AG04450 (cell line): ENCODE data around the gene NUDT14. TPM values are rescaled to one million over a fixed set of nuclear protein-coding genes. Genes with fewer than 3 reads are reported as not detected.

Source experiments
- CTCF ChIA-PET: fragments of 300-600, 350-600 bp; formaldehyde crosslinking; extraction: SDS; loops from one replicate; lab custom pipeline; 2022; ENCODE audit warnings: antibody characterized with exemption, inconsistent platforms; lab: Charles Lee
- POLR2A ChIA-PET: fragments of 350-600 bp; formaldehyde crosslinking; extraction: SDS; loops from one replicate; lab custom pipeline; 2021; ENCODE audit warnings: antibody characterized with exemption, inconsistent platforms; lab: Yijun Ruan, JAX
- DNase-seq: peaks from one replicate; pipeline ENCODE4 v3.0.0-alpha.2; 2011; ENCODE audit warnings: low read depth, low spot score
- H3K27ac ChIP-seq: one replicate; pipeline ENCODE4 v1.5.1; 2012; ENCODE audit warnings: low read depth, low read length, control low read depth
- H3K27me3 ChIP-seq: one replicate; pipeline ENCODE4 v1.6.0; 2012; ENCODE audit warnings: low read length; ENCODE audit not compliant: control insufficient read depth, insufficient read depth
- H3K4me3 ChIP-seq: 2 replicates; pipeline ENCODE4 v1.5.1; 2011; ENCODE audit warnings: mild to moderate bottlenecking, low read depth, low read length, control low read depth
- H3K9me3 ChIP-seq: 2 replicates; pipeline ENCODE4 v1.5.1; 2012; ENCODE audit warnings: low read length; ENCODE audit not compliant: control insufficient read depth, insufficient read depth
- polyA plus RNA-seq: library from polyadenylated mRNA; depleted of rRNA; stranded (reverse); fragments of >200 nt; gene quantifications from 2 replicates; pipeline ENCODE4 v1.2.3, GENCODE V29; 2011
- TF ChIP-seq, protein P1 (sequence below): IDR thresholded peaks from 2 replicates; pipeline ENCODE4 v1.5.1; 2011; ENCODE audit warnings: low read depth, low read length, control low read depth, inconsistent platforms

Gene NUDT14
- polyA plus RNA-seq, 1 experiment = 7.2 TPM

DNA sequence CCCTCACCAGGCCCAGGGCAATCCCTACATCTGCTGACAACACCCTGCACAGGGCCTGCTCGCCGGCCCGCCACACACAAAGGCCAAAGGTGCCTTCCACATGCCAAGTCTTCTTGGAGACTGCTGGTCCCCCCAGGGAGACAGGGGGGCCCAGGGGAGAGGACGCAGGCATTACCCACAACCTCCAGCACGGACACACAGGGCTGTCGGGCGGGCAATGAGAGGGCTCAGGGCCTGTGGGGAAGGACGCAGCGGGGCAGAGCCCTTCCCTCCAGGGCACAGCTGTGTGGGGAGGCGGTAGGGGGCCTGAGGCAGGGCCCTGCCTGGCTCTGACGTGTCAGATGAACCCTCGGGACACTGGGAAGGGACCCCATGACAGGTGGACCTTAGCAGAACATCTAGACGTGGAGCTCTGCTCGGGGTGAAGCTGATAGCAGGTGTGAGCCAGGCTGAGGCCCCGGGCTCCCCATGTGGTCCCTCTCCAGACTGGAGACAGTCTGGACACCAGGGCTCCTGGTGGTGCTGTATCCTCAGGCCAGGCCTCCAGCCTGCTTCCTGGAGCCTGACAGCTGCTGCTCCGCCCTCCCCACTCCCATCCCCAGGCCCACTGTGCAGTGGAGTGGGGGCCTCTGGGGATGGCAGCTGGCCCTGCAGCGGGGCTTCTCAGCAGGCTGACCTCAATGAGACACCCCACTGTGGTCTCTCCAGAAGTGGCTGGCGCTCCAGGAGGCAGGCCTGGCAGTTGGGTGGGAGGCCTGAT, 31.6 kb upstream of the NUDT14 start:
- DNase-seq = no peak
- Histone ChIP-seq H3K9me3 (peaks cover 3% of the 10 kb centered on the region; the same call in 1 of the 2 replicates), H3K27ac (no peak overlapping the region), H3K4me3 (no peak overlapping the region), H3K27me3 (no peaks in the 10 kb centered on the region)
- TF ChIP-seq, protein P1, sequence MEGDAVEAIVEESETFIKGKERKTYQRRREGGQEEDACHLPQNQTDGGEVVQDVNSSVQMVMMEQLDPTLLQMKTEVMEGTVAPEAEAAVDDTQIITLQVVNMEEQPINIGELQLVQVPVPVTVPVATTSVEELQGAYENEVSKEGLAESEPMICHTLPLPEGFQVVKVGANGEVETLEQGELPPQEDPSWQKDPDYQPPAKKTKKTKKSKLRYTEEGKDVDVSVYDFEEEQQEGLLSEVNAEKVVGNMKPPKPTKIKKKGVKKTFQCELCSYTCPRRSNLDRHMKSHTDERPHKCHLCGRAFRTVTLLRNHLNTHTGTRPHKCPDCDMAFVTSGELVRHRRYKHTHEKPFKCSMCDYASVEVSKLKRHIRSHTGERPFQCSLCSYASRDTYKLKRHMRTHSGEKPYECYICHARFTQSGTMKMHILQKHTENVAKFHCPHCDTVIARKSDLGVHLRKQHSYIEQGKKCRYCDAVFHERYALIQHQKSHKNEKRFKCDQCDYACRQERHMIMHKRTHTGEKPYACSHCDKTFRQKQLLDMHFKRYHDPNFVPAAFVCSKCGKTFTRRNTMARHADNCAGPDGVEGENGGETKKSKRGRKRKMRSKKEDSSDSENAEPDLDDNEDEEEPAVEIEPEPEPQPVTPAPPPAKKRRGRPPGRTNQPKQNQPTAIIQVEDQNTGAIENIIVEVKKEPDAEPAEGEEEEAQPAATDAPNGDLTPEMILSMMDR = no peak
- ChIA-PET POLR2A (interaction anchor here (1.1 kb wide), 1 partner anchor 35 kb away, joined by 4 read pairs; the partner anchor contains the start of gene BTBD6), CTCF (no interaction called here)

DNA sequence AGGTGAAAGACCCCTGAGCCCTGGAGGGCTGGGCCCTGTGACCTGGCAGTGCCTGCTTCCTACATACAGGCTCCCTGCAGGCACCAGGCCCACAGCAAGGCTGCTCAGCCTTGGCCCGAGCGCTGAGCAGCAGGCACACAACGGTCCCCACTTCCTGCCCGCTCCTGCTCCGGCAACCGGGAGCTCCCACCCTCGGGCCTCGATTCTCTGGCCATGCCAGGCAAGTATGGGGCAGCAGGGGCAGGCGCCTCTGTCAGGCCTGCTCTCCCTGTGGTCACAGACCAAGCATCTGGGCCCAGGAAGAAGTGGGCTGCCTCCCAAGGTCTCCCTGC, 30.6 kb upstream of the NUDT14 start:
- no peak overlapping the region for H3K27ac ChIP-seq
- H3K9me3 ChIP-seq = peaks cover 3% of the 10 kb centered on the region; the same call in 1 of the 2 replicates
- TF ChIP-seq, protein P1 = no peak
- ChIA-PET POLR2A (no interaction called here), CTCF (interaction anchor here (1.0 kb wide), 1 partner anchor 9 kb away, joined by 3 read pairs; no protein-coding TSS in a partner anchor)
- no peak for DNase-seq
- no peaks in the 10 kb centered on the region for H3K27me3 ChIP-seq
- no peak overlapping the region for H3K4me3 ChIP-seq

DNA sequence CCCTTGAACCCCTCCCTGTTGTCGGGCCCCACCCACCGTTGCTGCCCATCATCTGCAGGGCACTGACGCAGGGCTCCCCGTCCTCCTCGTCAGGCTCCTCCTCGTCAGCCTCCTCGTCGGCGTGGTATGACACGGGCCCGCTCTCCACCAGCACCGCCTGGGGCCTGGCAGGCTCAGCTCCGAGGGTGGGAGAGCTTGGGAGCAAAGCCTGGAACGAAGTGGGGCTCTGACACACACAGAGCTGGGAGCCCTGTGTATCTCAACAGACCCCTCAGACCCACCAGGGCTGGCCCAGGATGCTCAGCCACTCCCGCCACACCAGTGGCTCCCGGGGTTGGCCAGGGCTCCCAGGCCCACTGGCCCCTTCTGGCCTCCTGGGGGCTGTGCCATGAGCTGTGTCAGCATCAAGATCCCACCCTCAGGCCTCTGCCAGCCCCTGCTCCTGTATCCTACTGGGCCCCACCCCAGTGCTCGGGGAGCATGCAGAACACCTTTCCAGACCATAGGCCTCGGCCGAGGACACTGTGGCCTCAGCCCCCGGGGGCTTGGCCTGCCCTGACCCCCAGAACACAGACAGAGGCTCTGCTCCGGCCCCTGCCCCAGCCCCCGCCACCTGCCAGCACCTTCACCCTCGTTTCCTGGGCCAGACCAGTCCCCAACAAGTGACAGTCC, 30.1 kb upstream of the NUDT14 start:
- TF ChIP-seq, protein P1 = no peak
- H3K9me3 ChIP-seq = no peaks in the 10 kb centered on the region; the same call in 1 of the 2 replicates
- no peak overlapping the region for H3K27ac ChIP-seq
- POLR2A ChIA-PET = no interaction called here
- no peak overlapping the region for H3K4me3 ChIP-seq
- no peaks in the 10 kb centered on the region for H3K27me3 ChIP-seq
- DNase-seq = no peak
- CTCF ChIA-PET = interaction anchor here (1.0 kb wide), 1 partner anchor 8 kb away, joined by 3 read pairs; no protein-coding TSS in a partner anchor

DNA sequence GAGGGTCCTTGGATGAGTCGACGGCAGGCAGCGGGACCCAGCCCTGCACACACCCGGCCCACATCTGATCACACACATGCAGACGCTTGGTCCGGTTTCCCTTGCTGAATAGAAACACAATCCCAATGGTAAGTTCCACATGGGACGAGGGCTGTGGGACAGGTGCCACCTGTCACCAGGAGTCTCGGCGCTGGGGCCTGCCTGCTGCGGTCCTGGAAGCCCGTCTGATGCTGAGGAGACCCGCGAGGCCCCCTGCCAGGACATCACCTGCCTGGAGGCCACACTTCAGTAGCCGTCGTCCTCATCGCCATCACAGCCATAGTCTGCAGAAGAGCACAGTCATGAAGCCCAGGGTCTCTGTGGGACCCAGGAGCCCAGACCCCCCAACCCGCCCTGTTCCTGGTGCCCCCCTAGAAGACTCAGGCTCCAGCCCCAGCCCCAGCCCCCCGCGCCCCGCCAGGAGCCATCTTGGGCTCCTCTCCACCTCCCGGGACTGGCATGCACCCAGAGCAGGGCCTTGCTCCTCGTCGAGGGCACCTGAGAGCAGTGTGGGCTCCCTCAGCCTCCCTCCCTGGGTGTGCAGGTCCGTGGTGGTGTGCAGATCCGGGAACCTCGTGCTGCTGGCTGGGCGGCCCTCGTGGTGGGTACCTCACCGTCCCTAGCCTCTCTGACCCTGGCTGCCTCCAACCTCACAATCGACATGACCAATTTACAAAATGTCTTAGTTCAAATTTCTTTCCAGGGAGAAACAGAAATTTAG, 29.3 kb upstream of the NUDT14 start:
- ChIA-PET POLR2A (no interaction called here), CTCF (interaction anchor here (1.0 kb wide), 1 partner anchor 7 kb away, joined by 3 read pairs; no protein-coding TSS in a partner anchor)
- Histone ChIP-seq H3K4me3 (no peak overlapping the region), H3K27ac (no peak overlapping the region), H3K27me3 (no peaks in the 10 kb centered on the region), H3K9me3 (no peaks in the 10 kb centered on the region)
- TF ChIP-seq, protein P1 = no peak
- DNase-seq = no peak
